ENCODE results near the gene PRKAR2B.
A peak's percentile ranks its signal among the peaks of the same experiment; 100 is the strongest.

PRKAR2B gene

GRCh38 chr7:107201795-107202450 lies 157.4 kb downstream of the PRKAR2B start:
- peak; percentile 26 for DNase-seq

GRCh38 chr7:107203607-107204006 lies 159.1 kb downstream of the PRKAR2B start:
- DNase-seq = no peak

- no peak for DNase-seq
Observed at GRCh38 chr7:107206136-107206535, 161.6 kb downstream of the PRKAR2B start.

GRCh38 chr7:107206706-107207105 lies 162.2 kb downstream of the PRKAR2B start:
- no peak for DNase-seq

- no peak for DNase-seq
Observed at GRCh38 chr7:107207459-107207858, 163.0 kb downstream of the PRKAR2B start.

GRCh38 chr7:107208024-107208521 lies 163.6 kb downstream of the PRKAR2B start:
- no peak for DNase-seq

GRCh38 chr7:107208563-107208962 lies 164.1 kb downstream of the PRKAR2B start:
- DNase-seq = no peak

DNA sequence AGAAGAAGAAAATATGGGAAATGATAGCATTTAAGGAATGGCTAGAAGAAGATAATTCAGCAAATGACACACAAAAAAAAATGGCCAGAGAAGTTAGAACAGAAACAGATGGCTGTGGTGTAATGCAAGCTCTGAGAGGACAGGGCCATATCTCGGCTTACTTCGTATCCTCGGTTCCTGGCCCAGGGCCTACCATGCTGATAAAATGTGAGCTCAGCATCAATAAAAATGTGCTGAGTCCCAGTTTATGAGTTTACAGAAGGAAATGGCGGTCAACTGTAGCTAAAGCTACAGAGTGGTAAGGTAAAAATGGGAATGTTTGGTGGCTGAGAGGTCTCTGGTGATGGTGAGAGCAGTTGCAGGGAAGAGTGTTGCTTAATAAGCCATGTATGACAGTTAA lies 165.1 kb downstream of the PRKAR2B start:
- no peak for DNase-seq

DNA sequence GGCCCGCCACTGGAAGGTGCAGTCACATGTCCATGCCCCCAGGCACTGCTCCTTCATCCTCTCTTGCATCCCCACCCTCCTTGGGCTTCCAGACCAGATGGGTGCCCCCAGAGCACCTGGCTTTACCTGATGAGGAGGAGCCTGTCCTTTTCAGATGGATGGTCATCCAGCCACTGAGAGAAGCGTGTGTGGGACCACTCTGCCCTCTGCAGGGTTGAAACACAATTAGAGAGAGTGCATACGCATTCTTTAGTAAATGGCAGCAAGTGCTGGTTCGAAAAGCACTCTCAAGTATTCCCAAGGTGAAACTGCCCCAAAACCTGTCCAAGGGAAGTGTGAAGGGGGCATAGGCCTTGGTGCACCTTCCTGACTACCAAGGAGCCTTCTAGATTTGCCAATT lies 165.9 kb downstream of the PRKAR2B start:
- DNase-seq = no peak

Data from CD4-positive, alpha-beta T cell treated with Interleukin-12 subunit alpha and Interleukin-12 subunit beta, for 1 hour (primary cell).